RPMI8226 (cell line): ENCODE data around the gene HRH3.
A peak's percentile ranks its signal among the peaks of the same experiment; 100 is the strongest.

Experiments
- DNase-seq: peaks from one replicate; pipeline ENCODE4 v3.0.0-alpha.2; 2015

The HRH3 gene

DNA sequence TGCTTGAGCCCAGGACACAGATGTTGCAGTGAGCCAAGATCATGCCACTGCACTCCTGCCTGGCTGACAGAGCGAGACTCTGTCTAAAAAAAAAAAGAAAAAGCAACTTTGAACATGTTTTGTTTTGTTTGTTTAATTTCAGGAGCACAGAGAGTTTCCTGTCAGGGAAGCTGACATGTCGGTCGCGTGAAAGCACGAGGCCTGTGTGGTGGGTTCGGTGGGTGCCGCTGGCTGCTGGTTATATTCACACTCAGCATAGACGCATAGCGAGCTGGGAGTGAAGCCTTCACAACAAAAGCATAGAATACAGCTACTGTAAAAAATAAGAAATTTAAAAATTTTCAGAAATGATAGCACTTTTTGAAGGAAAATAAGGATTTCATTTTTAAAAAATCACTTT, 22.8 kb downstream of the HRH3 start:
- DNase-seq, result no peak

DNA sequence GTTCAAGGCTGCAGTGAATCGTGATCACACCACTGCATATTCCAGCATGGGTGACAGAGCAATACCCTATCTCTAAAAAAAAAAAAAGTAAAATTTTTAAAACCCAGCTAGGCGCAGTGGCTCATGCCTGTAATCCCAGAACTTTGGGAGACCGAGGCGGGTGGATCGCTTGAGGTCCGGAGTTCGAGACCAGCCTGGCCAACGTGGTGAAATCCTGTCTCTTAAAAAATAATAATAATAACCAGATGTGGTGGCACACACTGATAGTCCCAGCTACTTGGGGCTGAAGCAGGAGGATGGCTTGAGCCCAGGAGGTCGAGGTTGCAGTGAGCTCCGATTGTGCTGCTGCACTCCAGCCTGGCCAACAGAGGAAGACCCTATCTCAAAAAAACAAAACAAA, 23.8 kb downstream of the HRH3 start:
- no peak for DNase-seq

DNA sequence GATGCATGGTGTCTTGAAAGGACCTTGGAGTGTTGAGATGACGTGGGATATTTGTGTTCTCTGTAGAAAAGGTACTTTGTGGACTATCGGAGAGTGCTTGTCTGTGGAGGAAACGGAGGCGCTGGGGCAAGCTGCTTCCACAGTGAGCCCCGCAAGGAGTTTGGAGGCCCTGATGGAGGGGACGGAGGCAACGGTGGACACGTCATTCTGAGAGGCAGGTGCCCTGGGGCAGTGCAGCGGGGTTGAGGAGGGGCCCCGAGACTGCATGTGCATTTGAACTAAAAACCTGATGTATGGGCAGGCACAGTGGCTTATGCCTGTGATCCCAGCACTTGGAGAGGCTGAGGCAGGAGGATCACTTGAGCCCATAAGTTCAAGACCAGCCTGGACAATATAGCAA, 24.3 kb downstream of the HRH3 start:
- DNase-seq, result no peak

DNA sequence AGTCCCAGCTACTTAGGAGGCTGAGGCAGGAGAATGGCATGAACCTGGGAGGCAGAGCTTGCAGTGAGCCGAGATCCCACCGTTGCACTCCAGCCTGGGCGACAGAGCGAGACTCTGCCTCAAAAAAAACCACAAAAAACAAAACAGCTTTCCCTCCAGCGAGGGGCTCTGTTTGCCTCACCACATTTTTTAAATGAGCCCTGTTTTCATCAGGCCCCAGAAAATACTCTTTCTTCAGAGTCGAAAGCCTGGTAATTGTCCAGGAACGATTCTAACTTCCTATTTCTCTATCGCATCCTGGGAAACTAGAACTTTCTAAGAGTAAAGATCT, 25.0 kb downstream of the HRH3 start:
- DNase-seq, result no peak

DNA sequence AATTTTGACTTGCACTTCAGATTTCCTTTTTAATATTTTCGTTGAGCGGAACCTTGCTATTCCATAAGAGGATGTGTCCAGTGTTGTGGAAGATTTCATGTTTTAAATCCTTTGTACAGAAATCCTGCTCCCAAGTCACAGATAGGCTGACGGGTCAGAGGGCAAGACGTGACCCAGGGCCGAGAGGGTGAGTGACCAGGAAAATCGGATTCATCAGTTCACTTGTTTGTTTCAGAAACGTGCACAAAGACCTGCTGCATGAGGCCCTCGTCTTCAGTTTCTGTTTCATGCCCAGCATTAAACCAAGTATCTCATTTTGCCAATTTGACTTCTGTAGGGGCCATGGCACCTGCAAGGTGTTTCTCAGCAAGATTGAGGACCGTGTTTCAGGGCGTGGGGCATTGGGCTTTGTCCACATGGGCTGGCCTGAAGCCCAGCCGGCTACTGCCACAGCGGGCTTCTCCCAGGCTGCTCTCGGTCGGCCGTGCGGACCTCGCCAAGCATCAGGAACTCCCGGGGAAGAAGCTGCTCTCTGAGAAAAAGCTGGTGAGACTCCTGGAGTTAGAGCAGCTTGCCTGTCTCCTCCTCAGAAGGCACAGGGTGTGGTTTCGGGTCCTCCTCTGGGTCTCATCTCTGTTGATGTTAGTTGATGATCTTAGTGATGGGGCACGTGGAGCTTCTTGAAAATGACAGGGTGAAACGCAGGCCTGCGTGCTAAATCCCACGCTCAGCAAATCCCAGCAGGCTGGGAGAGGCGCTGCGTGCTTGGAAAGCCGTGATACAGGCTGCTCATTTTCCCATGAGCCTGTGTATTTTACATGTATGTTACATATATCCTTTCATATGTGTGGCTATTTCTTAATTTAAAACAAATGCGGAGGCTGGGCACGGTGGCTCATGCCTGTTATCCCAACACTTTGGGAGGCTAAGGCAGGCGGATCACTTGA, 26.7 kb downstream of the HRH3 start:
- DNase-seq, result no peak

DNA sequence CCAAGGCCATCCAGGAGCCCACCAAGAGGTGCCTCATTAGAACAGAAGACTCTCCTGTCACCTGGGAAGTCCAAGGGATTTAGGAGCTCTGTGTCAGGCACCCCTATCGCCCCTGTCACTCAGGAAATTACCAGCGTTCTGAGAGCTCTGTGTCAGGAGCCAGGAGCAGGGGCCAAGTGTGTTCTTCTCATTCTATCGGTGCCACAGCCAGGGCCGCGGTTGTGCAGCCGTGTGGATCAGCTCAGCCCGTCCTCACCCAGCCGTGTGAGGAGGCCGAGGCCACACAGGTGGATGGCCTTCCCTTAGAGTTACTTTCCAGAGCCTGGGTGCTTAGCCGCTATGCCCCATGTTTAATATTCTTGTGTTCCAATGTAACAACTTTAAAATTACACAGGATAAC, 27.4 kb downstream of the HRH3 start:
- no peak for DNase-seq

DNA sequence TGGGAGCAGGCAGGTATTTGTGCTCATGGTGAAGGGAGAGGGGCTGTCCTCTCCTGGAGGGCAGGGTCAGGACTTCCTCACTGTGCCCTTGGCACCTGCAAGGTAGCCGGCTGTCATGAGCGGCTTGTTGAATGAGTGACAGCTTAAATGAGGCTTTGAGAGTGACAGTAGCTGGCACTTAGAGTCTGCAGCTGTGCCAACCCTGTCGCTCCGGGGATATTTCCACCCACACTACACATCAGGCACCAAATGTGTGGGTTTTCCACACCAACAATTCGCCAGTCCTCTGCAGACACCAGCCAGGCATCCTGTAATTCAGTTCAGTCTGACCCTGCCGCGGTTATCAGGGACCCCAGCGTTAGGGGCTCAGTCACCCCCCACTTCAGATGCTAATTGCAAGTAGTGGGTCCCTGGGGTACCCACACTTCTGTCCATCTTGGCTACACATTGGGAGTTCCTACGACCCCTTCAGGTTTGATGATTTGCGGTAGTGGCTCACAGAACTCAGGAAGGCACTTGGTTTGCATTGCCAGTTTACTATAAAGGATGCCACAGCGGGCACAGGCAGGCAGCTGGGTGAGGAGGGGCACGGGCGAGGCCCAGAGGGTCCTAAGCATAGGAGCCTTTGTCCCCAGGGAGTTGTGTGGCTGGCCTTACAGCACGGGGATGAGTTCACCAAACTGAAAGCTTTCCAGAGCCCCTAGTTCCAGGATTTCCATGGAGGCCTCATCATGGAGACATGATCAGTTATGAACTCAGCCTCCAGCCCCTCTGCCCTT, 28.1 kb downstream of the HRH3 start:
- DNase-seq, result no peak

DNA sequence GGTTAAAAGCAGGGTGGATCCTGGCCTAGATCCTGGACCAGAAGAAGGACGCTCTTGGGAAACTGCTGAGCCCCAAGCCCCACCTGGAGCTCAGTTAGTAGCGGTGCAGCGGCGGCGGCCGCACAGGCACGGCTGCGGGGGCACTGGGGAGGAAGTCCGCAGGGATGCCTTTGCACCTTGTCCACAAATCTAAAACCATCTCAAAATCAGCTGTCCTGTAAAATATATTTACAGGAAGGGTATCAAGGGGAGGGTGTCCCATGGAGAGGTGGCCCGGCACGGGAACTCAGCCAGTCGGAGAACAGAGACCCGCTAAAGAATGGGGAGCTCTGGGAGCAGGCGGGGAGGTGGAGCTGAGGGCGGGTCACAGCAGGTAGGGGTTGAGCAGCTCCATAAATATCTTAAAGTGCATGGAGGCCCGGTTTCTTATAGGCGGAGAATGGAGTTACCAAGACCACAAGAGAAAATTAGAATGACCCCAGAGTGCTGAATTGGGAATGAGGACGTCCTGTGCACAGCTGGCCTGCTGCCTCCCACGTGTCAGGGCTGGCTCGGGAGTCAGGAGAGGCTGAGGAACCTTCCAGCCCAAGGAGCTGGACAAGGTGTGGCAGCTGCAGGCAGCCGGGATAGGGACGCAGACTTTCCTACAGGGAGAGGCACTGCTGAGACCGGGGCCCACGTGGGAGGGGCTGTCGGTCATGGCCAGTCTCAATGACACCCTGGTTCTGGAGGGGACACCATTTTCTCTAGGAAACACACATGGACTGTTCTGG, 29.3 kb downstream of the HRH3 start:
- no peak for DNase-seq

DNA sequence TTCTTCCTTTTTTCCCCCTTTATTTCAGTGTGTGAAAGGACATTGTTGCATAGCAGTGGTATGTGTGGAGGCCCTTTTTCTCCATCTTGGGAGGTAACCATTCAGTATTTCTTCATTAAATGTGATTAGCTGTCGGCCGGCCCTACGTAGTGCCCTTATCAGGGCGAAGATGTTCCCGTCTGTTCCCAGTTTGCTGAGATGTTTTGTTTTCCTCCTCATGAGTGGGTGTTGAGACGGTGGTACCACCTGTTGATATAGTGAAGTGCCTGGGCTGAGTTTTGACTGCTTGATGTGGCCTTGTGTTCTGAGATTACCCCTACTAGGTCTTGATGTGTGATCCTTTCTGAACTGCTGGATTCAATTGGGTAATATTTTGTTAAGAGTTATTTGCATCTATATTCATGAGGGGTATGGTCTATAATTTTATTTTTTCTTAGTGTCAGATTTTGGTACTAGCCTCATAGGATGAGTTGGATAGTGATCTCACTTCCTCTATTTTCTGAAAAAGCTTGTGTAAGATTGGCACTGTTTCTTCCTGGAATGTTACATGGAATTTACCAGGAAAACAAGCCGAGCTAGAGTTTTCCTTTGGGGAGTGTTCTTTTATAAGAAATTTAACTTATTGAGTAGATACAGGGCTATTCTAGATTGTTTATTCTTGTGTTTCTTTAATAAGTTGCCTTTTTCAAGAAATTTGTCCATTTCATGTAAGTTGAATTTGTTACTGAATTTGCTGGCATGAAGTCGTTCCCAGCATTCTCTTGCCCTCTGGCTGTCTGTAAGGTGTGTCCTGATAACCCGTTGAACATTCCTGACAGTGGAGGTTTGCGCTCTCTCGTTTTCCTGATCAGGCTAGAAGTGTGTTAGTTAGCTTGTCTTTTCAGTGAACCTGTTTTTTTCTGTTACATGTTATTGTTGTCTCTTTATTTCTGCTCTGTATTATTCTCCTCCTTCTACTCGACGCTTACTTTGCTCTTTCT, 32.9 kb downstream of the HRH3 start:
- DNase-seq, result no peak

DNA sequence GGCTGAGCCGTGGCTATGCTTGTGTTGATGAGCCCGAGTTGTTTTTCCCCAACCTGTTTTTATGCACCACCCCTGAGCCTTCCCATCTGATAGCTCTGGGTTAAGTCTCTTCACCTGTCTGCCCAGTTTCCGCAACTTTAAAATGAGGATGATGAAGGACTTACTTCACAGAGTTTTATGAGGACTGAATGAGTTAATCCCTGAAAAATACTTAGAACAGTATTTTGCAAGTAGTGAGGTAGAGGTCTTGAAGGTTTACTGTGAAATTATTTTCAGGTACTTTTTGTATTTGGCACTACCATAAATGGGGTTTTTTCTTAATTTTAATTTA, 34.0 kb downstream of the HRH3 start:
- DNase-seq, result no peak

DNA sequence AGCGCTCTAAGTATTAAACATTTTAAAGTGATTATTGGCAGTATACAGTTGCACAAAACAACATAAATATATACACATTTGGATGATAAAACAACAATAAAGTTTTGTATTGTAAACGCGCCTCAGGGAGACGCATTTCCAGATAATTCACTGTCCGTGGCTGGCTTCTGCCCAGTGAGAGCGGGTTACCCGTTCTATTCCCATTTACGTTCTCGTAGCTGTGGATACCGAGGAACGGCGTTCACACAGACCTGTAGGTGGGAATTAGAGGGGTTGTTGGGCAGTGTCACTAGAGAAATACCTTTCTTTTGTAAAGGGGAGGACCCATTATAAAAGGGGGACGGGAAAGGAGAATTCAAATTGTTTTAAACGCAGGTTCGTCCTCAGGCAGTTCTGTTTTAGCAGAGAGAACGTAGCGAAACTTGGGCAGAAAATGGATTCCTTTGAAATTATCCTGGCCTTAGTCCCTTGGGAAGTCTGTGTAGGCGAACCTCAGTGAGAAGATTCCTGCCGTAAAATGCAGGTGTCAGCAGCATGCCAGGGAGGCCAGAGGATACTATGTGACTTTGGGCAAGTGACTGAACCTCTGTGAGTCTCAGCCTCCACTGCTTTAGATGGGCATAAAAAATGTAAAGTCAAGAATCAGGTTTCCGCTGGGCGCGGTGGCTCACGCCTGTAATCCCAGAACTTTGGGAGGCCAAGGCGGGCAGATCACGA, 36.5 kb downstream of the HRH3 start:
- no peak for DNase-seq

DNA sequence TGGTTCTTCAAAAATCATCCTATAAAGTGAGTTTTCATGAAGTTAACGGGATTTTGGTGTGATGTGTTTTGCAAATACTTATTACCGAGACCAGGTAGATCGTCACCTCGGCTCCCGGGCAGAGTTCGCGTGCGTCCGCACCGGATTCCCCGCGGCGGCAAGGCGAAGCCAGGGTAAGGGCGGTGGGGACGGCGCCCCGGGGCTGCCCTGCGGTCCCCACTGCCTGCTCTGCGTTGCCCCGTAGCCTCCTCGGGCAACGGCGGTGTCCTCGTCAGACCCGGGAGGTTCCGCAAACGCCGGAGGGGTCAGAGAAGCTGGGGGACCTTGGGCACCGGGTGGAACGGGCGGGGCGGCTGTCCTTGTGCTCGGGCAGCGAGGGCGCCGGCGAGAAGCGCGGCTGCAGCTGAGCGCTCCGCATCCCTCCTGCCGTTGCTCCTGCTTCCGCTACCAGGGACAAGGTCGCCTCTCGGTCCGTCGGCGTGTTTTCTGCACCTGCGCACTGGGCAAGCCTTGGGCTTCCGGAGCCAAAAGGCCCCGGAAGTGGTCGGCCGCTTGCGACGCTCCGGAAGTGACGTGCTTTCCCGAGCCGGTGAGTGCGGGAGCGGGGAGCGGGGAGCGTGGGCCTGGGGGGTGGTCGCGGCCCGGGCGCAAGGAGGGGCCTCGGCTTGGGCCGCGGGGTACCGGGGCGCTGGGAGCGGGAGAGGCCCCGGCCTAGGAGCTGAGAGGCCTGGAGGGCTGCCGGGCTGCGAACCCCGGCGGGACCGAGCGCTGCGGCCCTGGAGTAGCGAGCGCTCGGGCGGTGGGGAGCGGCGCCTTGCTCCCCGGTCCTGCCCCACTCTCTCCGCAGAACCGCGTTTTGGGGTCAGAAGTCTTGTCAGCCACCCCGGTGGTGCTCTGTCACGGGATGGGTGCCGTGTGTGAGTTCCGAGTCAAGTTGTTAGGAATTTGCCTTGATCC, 37.3 kb downstream of the HRH3 start, which contains the start of gene MTG2:
MTG2 (plus strand) TSS at position 560 of the 957 bp plus-strand sequence. CDS start 10,393 bp downstream, outside the sequence.
- DNase-seq, result peak; percentile 98

DNA sequence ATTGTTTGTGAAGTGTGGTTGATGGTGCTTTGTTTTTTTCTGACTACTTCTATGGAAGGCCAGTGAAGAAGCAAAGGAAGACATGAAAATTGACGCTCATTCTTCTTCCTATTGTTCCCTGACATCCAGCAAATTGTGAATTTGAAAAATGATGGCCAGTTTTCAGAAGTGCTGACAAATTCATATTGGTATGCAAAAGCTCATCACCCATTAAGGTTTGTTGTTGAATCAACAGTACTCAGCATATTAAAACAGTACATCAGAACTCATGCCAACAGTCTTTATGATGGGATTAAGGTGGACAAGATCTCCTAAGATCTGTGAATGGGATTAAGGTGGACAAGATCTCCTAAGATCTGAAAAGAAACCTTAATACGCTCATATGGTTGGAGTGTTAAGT, 38.3 kb downstream of the HRH3 start:
- no peak for DNase-seq

DNA sequence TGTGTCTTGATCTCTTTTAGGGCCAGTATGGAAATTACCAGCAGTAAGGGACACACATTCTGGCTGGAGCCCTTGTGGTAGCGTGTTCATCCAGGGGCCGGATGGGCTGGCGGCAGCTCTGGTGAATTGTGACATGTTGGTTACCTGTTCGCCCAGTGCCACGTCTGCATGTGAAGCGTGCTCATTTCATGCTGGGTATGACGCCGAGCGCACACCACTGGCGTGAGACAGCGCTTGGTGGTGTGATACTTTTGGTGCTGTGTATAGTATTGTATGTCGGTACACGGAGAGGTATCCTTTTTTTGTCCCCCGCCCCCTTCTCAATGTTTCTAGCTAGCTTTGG, 40.9 kb downstream of the HRH3 start:
- no peak for DNase-seq

DNA sequence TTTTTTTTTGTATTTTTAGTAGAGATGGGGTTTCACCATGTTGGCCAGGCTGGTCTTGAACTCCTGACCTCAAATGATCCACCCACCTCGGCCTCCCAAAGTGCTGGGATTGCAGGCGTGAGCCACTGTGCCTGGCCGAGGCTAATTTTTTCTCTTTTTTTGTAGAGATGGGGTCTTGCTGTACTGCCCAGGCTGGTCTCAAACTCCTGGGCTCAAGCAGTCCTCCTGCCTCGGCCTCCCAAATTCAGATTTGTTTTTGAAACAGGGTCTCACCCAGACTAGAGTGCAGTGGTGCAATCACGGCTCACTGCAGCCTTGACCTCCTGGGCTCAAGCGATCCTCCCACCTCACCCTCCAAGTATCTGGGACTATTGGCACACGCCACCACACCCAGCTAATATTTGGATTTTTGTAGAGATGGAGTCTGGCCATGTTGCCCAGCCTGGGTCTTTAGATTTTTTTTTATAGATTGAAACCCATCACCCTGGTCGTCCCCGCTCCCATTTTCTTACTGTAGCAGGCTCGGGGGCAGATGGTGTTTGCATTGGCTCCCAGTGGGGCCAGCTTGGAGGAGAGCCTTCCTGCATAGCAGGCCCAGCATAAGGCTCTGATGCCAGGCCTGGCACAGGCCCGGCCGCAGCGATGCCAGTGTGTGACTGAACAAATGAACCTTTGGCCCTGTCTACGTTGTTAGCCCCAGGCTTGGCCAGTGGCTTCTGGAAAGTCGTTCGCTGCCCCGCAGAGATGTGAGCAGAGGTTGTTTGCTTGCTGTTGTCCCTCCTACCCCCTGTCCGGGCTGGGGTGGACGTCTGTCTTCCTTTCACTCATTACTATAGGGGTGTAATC, 41.5 kb downstream of the HRH3 start:
- no peak for DNase-seq

DNA sequence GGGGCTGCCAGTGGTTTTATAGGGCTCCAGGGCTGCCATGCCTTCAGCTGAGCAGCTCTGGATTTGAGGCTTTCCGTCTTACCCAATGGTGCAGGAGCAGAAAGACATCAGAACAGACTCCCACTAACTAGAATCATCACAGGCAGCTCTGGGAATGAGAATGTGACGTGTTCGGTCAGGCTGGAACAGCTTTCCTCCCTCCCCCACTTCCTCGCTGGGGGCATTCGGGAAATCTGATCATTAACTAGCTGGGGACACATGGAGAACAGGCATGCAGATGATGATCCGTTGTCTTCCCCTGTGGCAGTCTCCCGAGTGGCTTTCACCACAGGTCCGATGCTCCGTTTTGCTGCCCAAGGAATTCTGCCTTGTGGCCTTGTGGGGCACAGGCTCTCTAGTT, 42.8 kb downstream of the HRH3 start:
- DNase-seq, result no peak

DNA sequence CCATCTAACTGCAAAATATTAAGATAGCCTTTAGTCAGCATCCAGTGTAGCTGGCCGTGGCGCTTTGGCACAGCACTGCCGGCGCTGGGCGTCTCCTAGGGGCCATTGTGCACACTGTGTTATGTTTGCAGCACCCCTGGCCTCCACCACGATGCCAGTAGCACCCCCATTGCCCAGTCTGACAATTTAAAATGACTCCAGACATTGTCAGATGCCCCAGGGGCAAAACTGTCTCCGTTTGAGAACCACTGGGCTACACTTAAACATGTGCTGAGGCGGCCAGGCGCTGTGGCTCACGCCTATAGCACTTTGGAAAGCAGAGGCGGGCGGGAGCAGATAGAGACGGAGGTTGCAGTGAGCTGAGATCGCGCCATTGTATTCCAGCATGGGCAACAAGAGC, 43.2 kb downstream of the HRH3 start:
- DNase-seq, result no peak

DNA sequence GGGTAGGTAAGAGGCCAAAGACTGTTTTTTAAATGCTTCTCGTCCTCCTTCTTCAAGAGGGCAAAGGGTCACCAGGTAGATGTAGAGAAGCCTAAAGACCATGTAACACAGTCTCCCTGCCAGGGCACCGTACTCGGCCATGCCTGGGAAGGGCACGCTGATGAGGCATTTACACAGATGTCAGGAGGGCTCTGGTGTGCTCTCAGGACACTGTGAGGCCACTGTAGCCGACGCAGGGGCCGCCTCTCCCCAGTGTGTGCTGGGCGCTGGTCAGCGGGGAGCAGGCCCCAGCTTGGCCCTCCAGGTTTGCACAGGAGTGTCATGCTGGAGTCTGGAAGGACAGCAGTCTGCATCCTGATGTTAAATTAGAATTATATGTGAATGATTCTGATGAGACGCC, 44.4 kb downstream of the HRH3 start:
- no peak for DNase-seq

DNA sequence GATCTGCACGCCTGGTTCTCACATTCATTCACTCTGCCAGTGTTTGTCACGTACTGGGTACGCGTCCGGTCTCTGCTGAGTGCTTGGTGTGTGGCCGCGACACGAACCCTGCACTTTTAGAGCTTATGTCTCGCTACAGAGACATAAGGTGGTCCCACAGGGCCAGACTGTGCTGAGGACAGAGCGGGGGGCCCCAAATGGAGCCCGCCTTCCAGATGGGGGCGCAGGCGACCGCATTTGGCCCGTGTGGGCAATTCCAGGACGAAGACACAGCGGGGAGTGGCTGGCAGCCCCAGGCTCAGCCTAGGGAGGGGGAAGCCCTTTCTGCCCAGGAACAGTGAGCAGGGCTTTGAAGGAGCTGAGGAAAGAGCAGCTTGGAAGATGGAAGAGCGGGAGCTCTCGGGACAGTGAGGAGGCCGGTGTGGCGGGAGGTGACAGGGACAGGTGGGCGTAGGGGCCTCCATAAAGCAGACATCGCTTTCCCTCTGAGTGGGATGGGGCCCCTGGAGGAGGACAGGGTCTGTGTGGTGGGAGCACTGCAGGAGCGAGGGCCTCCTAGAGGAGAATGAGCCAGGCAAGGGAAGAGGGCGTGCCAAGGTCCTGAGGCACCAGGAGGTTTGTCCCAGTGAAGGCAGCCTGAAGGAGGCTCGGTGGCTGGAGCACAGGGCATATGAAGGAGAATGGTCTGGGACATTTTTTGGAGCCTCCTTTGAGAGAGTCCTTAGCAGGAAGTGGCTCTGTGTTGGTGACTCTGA, 45.0 kb downstream of the HRH3 start:
- no peak for DNase-seq
